DOHH2 (cell line): ENCODE results near the gene PDE6D.

Experiments
- CTCF ChIP-seq: fragments of 200-600 bp; sonication (generic); IDR thresholded peaks from one replicate; pipeline ENCODE4 v1.5.1; 2014; ENCODE audit warnings: antibody characterized with exemption, mild to moderate bottlenecking, low read depth, low read length; ENCODE audit not compliant: poor library complexity, severe bottlenecking
- EZH2phosphoT487 ChIP-seq: fragments of 200-600 bp; sonication (generic); IDR thresholded peaks from 2 replicates; pipeline ENCODE4 v1.6.1; 2017; ENCODE audit warnings: borderline replicate concordance, mild to moderate bottlenecking, antibody characterized with exemption, low read length, moderate library complexity, mixed read lengths

- TF ChIP-seq CTCF: no peak
- TF ChIP-seq EZH2phosphoT487: no peak
These were observed 766 bp downstream of the PDE6D start for GRCh38 chr2:231780123-231780908.
